Prostate gland (tissue), 2 donors: Measurements from ENCODE around the gene NFKBIL1.

Experiments used
- CTCF ChIP-seq, 4 experiments: fragments of 200-600 bp in 2 of 4; fragments of 450-650 bp in 2 of 4; sonication (generic) in 2 of 4; IDR thresholded peaks; 1 replicate in 3 of 4; 2 replicates in 1 of 4; pipeline ENCODE4 v1.5.1; 2016 to 2019; ENCODE audit warnings: antibody characterized with exemption in 4 of 4, mild to moderate bottlenecking in 2 of 4, moderate library complexity in 2 of 4
- POLR2AphosphoS5 ChIP-seq: sonication (generic); formaldehyde crosslinking; IDR thresholded peaks from one replicate; pipeline ENCODE4 v1.6.1; 2017; ENCODE audit warnings: antibody characterized with exemption

DNA sequence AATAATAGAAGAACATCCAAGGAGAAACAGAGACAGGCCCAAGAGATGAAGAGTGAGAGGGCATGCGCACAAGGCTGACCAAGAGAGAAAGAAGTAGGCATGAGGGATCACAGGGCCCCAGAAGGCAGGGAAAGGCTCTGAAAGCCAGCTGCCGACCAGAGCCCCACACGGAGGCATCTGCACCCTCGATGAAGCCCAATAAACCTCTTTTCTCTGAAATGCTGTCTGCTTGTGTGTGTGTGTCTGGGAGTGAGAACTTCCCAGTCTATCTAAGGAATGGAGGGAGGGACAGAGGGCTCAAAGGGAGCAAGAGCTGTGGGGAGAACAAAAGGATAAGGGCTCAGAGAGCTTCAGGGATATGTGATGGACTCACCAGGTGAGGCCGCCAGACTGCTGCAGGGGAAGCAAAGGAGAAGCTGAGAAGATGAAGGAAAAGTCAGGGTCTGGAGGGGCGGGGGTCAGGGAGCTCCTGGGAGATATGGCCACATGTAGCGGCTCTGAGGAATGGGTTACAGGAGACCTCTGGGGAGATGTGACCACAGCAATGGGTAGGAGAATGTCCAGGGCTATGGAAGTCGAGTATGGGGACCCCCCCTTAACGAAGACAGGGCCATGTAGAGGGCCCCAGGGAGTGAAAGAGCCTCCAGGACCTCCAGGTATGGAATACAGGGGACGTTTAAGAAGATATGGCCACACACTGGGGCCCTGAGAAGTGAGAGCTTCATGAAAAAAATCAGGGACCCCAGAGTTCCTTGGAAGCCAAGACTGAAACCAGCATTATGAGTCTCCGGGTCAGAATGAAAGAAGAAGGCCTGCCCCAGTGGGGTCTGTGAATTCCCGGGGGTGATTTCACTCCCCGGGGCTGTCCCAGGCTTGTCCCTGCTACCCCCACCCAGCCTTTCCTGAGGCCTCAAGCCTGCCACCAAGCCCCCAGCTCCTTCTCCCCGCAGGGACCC, 27.0 kb downstream of the NFKBIL1 start:
- TF ChIP-seq CTCF (IDR thresholded peaks at IDR 0.05) (no peak), POLR2AphosphoS5 (no peak)
